Tibial nerve (tissue), 4 donors: Measurements from ENCODE around the gene CYB561D1. TPM values are rescaled to one million over a fixed set of nuclear protein-coding genes. Genes with fewer than 3 reads are reported as not detected.
A peak's percentile ranks its signal among the peaks of the same experiment; 100 is the strongest.
"Not testable (repeated sequence)": the region's sequence is repeated elsewhere in the genome, so short reads cannot be mapped to it uniquely, and the experiment has no call there.

Experiments
- DNase-seq, 2 donors: peaks; one replicate each; pipeline ENCODE4 v3.0.0-alpha.2; 2019; ENCODE audit warnings: low spot score in 2 of 2
- H3K27ac ChIP-seq, 4 donors: fragments of 200-600 bp; sonication (generic) in 3 of 4; one replicate each; pipeline ENCODE4 v1.5.1; 2017 to 2019; ENCODE audit warnings: mild to moderate bottlenecking in 1 of 4
- H3K27me3 ChIP-seq, 2 donors: fragments of 200-600 bp; sonication (generic) in 1 of 2; one replicate each; pipeline versions ENCODE4 v1.5.1 to v1.6.0; 2017 to 2019
- H3K36me3 ChIP-seq, 3 donors: fragments of 200-600 bp; sonication (generic); one replicate each; pipeline ENCODE4 v1.5.1; 2018 to 2019
- H3K4me1 ChIP-seq, 4 donors: fragments of 200-600 bp; sonication (generic) in 3 of 4; one replicate each; pipeline ENCODE4 v1.5.1; 2017 to 2019
- H3K4me3 ChIP-seq, 4 donors: fragments of 200-600 bp; sonication (generic) in 3 of 4; one replicate each; pipeline ENCODE4 v1.5.1; 2017 to 2019; ENCODE audit warnings: mild to moderate bottlenecking in 1 of 4, moderate library complexity in 1 of 4
- H3K9me3 ChIP-seq, 4 donors: fragments of 200-600 bp; sonication (generic) in 3 of 4; one replicate each; pipeline ENCODE4 v1.5.1; 2017 to 2019
- EP300 ChIP-seq, 2 donors: sonication (generic); formaldehyde crosslinking; IDR thresholded peaks; one replicate each; pipeline ENCODE4 v1.6.1; 2017; ENCODE audit warnings: antibody characterized with exemption in 2 of 2, mild to moderate bottlenecking in 1 of 2
- POLR2A ChIP-seq, 2 donors: fragments of 450-650 bp; IDR thresholded peaks; one replicate each; pipeline ENCODE4 v1.6.1; 2017; ENCODE audit warnings: antibody characterized with exemption in 2 of 2, mild to moderate bottlenecking in 2 of 2, moderate library complexity in 2 of 2
- WGBS, 2 donors: methylation state at CpG; one replicate each; pipeline ENCODE4 v1.1.5; 2018; 5-methylcytosine and 5-hydroxymethylcytosine counted together
- total RNA-seq, 4 donors: library from RNA; depleted of rRNA; stranded (reverse); fragments of >200 nt; gene quantifications; one replicate each; pipeline ENCODE4 v1.1.0, GENCODE V29; 2016
- TF ChIP-seq, protein P1 (sequence below), 5 experiments: fragments of 200-600 bp in 3 of 5; fragments of 450-650 bp in 2 of 5; sonication (generic) in 3 of 5; IDR thresholded peaks; one replicate each; pipeline ENCODE4 v1.5.1; 2016 to 2019; ENCODE audit warnings: antibody characterized with exemption in 5 of 5, mild to moderate bottlenecking in 3 of 5, moderate library complexity in 2 of 5

Gene CYB561D1, protein sequence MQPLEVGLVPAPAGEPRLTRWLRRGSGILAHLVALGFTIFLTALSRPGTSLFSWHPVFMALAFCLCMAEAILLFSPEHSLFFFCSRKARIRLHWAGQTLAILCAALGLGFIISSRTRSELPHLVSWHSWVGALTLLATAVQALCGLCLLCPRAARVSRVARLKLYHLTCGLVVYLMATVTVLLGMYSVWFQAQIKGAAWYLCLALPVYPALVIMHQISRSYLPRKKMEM
- 1 to 10 TPM; 4.4 to 8.4 (median 5.6) TPM for total RNA-seq

DNA sequence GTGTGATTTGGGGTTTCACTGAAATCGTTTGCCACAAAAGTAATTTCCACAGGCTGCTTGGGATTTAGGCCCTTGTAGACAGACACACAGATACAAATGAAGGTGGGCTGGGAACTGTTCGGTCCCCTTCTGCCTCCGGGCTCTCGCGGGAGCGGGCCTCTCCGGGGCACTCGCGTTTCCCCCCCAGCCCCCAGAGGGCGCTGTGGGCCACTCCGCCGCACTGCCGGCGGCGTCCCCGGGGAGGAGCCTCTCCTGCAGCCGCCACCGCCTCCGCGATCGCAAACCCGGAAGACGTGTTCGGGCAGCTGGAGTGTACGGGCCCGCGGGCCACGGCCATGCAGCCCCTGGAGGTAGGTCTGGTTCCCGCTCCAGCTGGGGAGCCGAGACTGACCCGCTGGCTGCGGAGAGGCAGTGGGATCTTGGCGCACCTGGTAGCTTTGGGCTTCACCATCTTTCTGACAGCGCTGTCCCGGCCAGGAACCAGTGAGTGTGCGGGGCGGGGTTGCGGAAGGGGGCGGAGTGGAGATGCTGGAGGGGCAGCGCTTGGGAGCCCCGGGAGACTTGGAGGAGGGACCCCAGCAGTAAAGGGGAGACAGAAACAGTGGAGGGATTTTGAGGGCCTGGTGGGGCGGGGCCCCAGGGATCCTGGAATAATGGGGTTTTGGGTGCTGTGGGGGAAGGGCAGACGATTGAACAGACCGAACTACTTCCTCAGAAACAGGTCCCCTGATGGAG lies at the start of gene CYB561D1:
Gene CYB561D1 (plus strand): TSS at position 290 of the 735 bp plus-strand sequence. CDS start 46 bp downstream, at position 336.
- 0% methylated on average over 20 to 42 of the region's 44 CpGs for WGBS, 2 donors
- Histone ChIP-seq H3K4me3 (peak within 1 kb of the TSS; percentile 57 to 89 (median 86)), H3K36me3 (peaks cover 0 to 51% (median 0%) of the 10 kb centered on the region in 3 donors), H3K9me3 (no peaks in the 10 kb centered on the region), H3K4me1 (peaks cover 0 to 47% (median 17%) of the 10 kb centered on the region in 4 donors), H3K27me3 (no peaks in the 10 kb centered on the region), H3K27ac (peak within 1 kb of the TSS; percentile 60 to 86 (median 72))
- DNase-seq, result peak; percentile 72 to 77
- TF ChIP-seq, protein P1, sequence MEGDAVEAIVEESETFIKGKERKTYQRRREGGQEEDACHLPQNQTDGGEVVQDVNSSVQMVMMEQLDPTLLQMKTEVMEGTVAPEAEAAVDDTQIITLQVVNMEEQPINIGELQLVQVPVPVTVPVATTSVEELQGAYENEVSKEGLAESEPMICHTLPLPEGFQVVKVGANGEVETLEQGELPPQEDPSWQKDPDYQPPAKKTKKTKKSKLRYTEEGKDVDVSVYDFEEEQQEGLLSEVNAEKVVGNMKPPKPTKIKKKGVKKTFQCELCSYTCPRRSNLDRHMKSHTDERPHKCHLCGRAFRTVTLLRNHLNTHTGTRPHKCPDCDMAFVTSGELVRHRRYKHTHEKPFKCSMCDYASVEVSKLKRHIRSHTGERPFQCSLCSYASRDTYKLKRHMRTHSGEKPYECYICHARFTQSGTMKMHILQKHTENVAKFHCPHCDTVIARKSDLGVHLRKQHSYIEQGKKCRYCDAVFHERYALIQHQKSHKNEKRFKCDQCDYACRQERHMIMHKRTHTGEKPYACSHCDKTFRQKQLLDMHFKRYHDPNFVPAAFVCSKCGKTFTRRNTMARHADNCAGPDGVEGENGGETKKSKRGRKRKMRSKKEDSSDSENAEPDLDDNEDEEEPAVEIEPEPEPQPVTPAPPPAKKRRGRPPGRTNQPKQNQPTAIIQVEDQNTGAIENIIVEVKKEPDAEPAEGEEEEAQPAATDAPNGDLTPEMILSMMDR (IDR thresholded peaks at IDR 0.05), result peak; percentile 92 to 98 (median 95)
- peak in 1 of 2 donors; percentile 27 for TF ChIP-seq POLR2A (IDR thresholded peaks at IDR 0.05)
- TF ChIP-seq EP300 (IDR thresholded peaks at IDR 0.05), result peak; percentile 29 to 85

DNA sequence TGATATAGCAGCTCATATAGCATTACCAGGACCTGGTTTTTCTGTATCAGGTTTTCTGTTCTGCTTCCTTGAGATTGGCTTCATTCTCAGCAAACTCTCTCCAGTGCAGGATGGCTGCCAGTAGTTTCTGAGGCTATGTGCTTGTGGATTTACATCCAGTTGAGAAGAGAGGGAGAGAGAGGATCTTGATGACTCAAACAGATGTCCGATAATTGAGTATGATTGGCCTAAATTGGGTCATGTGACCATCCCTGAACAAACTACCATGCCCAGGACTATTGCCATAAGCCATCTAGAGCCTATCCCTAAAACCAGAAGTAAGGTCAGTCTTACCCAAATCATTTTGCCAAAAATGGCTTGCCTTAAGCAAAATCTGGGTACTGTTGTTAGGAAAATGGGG lies 49.5 kb upstream of the CYB561D1 start:
- Histone ChIP-seq H3K9me3 (no peaks in the 10 kb centered on the region), H3K36me3 (no peaks in the 10 kb centered on the region), H3K4me3 (no peak overlapping the region), H3K27me3 (peaks cover 0 to 5% of the 10 kb centered on the region in 2 donors), H3K4me1 (no peaks in the 10 kb centered on the region), H3K27ac (no peak overlapping the region)
- no peak for TF ChIP-seq POLR2A (IDR thresholded peaks at IDR 0.05)
- TF ChIP-seq, protein P1 (IDR thresholded peaks at IDR 0.05), result no peak
- no peak for TF ChIP-seq EP300 (IDR thresholded peaks at IDR 0.05)
- WGBS, 2 donors, result 77 to 92% methylated on average over 1 of the region's 1 CpG
- DNase-seq, result no peak

DNA sequence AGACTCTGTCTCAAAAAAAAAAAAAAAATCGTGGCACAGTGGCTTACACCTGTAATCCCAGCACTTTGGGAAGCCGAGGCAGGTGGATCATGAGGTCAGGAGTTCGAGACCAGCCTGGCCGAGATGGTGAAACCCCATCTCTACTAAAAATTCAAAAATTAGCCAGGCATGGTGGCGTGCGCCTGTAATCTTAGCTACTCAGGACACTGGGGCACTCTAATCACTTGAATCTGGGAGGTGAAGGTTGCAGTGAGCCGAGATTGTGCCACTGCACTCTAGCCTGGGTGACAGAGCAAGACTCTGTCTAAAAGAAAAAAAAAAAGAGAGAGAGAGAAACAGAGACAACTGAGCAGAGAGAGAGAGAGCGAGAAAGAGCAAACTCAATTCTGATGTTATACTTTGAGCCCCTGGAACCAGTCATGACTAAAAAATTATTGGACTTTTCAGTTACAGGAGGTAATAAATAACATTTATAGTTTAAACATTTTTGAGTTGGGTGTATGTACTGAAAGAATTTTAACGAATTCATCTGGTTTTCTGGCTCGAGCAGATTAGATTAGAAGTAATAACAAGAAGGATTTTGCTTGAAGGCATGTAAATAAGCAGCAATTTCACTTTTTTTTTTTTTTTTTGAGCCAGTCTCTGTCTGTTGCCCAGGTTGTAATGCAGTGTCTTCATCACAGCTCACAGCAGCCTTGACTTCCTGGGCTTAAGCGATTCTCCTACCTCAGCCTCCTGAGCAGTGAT lies 47.8 kb upstream of the CYB561D1 start:
- DNase-seq, H3K36me3 ChIP-seq, H3K9me3 ChIP-seq, H3K27ac ChIP-seq, H3K4me3 ChIP-seq, H3K4me1 ChIP-seq, H3K27me3 ChIP-seq: not testable (repeated sequence)
- 64 to 66% methylated on average over 11 of the region's 11 CpGs for WGBS, 2 donors

DNA sequence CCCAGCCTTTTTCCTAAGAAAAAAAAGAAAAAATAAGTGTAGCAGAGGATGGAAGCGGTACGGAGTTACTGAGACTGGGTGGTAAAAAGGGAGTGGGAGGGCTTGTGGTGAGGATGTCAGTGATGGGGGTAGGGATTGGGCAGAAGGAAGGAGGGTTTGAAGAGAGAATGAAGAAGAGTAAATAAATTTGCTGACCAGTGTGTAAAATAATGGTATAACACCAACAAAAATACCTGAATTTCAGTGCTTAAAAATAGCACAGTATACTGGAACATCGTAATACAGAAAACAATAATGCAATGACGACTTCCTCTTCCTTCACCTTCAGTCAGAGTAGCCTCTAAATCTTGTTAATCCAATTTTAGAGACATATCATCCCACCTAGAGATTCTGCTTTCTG lies 46.4 kb upstream of the CYB561D1 start:
- H3K27ac ChIP-seq, result no peak overlapping the region

DNA sequence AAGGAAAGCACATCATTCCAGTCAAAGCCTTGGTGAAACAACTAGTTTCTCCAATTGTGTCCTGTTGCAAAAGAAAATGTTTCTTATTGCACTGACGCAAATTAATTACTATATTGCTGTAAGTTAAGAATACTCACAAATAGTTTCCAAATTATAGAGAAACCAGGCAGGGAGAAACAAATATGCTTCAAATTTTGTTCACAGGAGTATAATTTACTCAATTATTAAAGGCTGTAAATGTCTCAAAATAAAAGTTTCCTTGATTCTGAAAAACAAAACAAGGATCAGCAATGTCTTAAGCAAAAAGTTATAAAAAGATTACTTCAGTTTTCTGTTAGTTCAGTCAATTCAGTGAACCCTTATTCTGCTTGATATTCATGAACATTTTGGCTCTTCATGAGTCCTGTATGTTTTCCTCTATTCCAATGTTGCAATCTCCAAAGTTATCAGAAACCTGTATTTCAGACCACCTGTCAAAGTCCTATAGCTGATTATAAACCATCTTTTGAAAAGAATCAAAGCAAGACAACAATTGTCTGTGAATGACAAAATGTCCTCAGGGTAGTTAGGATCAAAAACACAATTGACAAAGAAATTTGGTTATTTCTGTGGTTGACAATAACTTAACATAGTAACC lies 39.3 kb upstream of the CYB561D1 start:
- Histone ChIP-seq H3K36me3 (no peaks in the 10 kb centered on the region), H3K4me1 (no peaks in the 10 kb centered on the region), H3K4me3 (no peak overlapping the region), H3K27ac (no peak overlapping the region), H3K27me3 (peaks cover 0 to 3% of the 10 kb centered on the region in 2 donors), H3K9me3 (peaks cover 0 to 12% (median 0%) of the 10 kb centered on the region in 4 donors)
- 95 to 96% methylated on average over 1 of the region's 1 CpG for WGBS, 2 donors
- no peak for TF ChIP-seq EP300 (IDR thresholded peaks at IDR 0.05)
- TF ChIP-seq POLR2A (IDR thresholded peaks at IDR 0.05), result no peak
- TF ChIP-seq, protein P1 (IDR thresholded peaks at IDR 0.05), result no peak
- DNase-seq, result no peak

More for the DNA sequence above, 46.4 kb upstream of the CYB561D1 start:
- H3K27me3 ChIP-seq, result peaks cover 0 to 5% of the 10 kb centered on the region in 2 donors
- no peaks in the 10 kb centered on the region for H3K9me3 ChIP-seq
- H3K4me3 ChIP-seq, result no peak overlapping the region
- H3K36me3 ChIP-seq, result no peaks in the 10 kb centered on the region
- no peaks in the 10 kb centered on the region for H3K4me1 ChIP-seq
- TF ChIP-seq, protein P1 (IDR thresholded peaks at IDR 0.05), result no peak
- no peak for TF ChIP-seq EP300 (IDR thresholded peaks at IDR 0.05)
- TF ChIP-seq POLR2A (IDR thresholded peaks at IDR 0.05), result no peak
- no peak for DNase-seq
- 60 to 68% methylated on average over 4 of the region's 4 CpGs for WGBS, 2 donors
